Stimulated activated CD8-positive, alpha-beta memory T cell treated with anti-CD3 and anti-CD28 coated beads, Interleukin-15, amount 100 ng/mL, for 4 hours (primary cell): ENCODE data around the gene MCCC2.
"Not testable (repeated sequence)": the region's sequence is repeated elsewhere in the genome, so short reads cannot be mapped to it uniquely, and the experiment has no call there.

Source experiments
- DNase-seq, 2 donors: peaks; one replicate each; pipeline ENCODE4 v3.0.0-alpha.2; 2020; ENCODE audit warnings: low read depth in 2 of 2

MCCC2 gene

DNA sequence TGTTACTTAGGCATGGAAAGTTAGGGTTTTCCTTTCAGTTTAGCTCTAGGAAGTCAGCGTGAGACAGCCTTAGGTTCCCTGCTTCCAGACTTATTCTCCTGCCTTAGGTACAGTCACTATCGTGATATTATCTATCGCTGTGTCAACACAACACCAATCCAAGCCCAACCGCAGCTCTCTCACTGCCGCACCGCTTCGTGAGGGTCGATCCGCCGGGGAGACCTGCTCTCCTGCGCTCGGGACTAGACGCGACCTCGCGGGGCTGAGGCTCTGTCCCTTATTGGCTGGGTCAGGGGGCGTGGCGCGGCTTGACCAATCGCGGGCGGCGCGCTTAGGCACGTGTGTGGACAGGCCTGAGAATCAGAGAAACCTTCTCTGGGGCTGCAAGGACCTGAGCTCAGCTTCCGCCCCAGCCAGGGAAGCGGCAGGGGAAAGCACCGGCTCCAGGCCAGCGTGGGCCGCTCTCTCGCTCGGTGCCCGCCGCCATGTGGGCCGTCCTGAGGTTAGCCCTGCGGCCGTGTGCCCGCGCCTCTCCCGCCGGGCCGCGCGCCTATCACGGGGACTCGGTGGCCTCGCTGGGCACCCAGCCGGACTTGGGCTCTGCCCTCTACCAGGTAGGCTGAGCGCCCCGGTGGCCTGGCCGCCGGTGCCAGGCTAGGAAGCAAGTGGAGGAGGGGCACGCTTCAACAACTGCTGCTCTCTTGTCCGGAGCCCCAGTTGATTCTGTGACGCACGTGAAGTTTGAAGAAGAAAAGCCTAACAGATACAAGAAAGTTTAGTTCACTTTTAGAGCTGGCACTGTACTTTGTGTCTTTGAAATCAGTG, at the start of gene MCCC2:
TSS of gene MCCC2 (plus strand) at position 400 of the 825 bp plus-strand sequence. CDS start at position 486, 86 bp downstream.
- peak; percentile 91 to 92 for DNase-seq

DNA sequence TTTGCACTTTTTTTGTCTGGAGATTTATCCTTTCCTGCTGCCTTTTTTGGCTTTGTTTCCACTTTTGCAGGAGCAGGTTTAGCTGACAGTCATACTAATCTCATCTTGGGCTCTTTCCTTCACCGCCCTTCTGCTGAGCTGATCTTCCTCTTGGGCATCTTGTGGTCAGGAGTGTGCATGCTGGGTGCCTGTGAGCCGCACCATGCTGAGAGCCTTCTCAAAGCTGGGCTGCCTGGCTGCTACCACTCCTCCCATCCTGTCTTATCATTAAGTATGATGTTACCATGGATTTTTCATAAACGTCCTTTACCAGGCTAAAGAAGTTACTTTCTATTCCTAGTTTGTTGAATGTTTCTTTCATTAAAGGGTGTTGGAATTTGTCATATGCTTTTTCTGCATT, 49.5 kb upstream of the MCCC2 start:
- DNase-seq, result no peak

DNA sequence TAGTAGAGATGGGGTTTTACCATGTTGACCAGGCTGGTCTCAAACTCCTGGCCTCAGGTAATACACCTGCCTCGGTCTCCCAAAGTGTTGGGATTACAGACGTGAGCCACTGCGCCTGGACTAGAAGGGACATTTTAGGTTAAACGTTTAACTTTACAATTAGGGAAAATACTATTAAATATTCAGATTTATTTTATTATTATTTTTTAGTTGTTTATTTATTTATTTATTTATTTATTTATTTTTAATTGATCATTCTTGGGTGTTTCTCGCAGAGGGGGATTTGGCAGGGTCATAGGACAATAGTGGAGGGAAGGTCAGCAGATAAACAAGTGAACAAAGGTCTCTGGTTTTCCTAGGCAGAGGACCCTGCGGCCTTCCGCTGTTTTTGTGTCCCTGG, 36.3 kb upstream of the MCCC2 start:
- DNase-seq, result not testable (repeated sequence)

DNA sequence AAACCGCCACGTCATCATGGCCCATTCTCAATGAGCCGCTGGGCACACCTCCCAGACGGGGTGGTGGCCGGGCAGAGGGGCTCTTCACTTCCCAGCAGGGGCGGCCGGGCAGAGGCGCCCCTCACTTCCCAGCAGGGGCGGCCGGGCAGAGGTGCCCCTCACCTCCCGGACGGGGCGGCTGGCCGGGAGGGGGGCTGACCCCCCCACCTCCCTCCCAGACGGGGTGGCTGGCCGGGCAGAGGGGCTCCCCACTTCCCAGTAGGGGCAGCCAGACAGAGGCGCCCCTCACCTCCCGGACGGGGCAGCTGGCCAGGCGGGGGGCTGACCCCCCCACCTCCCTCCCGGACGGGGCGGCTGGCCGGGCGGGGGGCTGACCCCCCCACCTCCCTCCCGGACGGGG, 35.6 kb upstream of the MCCC2 start:
- not testable (repeated sequence) for DNase-seq

DNA sequence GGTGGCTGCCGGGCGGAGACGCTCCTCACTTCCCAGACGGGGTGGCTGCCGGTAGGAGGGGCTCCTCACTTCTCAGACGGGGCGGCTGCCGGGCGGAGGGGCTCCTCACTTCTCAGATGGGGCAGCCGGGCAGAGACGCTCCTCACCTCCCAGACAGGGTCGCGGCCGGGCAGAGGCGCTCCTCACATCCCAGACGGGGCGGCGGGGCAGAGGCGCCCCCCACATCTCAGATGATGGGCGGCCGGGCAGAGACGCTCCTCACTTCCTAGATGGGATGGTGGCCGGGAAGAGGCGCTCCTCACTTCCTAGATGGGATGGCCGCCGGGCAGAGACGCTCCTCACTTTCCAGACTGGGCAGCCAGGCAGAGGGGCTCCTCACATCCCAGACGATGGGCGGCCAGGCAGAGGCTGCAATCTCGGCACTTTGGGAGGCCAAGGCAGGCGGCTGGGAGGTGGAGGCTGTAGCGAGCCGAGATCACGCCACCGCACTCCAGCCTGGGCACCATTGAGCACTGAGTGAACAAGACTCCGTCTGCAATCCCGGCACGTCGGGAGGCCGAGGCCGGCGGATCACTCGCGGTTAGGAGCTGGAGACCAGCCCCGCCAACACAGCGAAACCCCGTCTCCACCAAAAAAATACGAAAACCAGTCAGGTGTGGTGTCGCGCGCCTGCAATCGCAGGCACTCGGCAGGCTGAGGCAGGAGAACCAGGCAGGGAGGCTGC, 35.0 kb upstream of the MCCC2 start:
- DNase-seq, result not testable (repeated sequence)

DNA sequence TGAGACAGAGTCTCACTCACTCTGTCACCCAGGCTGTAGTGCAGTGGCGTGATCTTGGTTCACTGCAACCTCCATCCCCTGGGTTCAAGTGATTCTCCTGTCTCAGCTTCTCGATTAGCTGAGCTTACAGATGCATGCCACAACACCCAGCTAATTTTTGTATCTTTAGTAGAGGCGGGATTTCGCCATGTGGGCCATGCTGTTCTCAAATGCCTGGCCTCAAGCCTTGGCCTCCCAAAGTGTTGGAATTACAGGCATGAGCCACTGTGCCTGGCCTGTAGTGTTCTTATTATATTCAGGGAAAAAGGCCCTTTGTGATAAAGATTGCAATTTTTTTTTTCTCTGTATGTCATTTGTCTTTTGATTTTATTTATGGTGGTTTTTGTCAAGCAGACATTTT, 24.0 kb upstream of the MCCC2 start:
- no peak for DNase-seq

DNA sequence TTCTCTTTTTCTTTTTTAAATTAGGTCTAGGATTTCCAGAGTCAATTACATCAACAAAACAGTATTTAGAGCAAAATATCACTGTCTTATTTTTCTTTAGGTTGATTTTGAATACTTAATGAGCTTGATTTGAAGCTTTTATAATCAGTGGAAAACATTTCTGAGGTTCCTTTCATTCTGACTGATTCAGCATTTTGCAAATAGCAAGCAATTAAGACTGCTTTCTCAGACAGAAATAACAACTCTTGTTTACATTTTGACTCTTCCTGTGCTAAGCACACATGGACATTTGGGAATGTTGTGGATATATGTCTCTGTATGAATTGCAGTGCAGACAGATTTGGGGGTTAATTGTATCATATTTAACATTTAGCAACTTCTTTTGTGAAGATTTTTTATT, 22.2 kb upstream of the MCCC2 start:
- DNase-seq, result no peak

DNA sequence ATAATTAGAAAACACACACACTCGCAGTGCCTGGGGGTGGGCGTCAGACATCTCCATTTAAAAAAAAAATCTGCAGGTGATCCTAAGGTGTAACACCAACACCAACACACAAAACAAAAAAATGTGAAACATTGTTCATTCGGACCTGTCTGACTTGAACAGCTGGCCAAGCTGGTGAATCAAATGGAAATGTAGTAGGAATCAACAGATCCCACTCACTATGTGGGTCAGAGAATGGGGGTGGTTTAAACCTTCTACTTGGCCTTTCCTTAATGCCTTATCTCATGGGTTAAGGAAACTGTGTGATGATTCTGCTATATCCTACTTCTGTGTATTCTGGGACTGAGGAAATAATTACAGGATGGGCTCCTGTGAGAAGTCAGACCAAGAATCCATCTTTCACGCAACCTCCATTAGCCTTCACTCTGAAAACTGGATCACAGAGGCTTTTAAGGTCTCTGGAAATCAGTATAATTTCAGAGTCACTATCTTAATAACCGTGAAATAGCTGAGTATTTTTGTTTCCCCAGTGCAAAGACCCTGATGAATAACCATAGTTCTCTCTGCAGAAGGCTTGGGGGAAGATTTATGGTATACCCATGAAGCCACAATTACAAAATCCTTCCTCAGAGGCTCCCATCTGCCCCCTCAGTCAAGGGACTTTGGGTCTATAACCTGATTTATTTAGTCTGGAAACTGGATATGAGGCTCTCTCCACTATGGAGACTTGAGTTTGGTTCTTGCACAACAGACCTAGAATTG, 17.2 kb upstream of the MCCC2 start:
- DNase-seq, result no peak

DNA sequence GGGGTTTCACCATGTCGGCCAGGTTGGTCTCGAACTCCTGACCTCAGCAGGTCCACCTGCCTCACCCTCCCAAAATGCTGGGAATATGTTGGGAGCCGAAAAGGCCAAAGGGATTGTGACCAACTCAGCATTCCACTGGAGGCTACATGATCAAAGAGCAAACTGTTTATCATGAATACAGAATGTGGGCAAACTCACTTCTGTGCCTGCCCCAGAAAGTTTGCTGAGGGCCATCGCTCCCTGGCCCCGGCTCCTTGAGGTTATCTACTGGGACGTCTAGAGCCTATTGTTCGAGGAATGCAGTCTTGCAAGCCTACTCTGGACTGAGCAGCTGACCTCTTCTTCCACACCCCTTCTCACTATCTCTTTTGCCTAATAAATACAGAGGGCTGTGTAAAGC, 15.3 kb upstream of the MCCC2 start:
- DNase-seq, result not testable (repeated sequence)

DNA sequence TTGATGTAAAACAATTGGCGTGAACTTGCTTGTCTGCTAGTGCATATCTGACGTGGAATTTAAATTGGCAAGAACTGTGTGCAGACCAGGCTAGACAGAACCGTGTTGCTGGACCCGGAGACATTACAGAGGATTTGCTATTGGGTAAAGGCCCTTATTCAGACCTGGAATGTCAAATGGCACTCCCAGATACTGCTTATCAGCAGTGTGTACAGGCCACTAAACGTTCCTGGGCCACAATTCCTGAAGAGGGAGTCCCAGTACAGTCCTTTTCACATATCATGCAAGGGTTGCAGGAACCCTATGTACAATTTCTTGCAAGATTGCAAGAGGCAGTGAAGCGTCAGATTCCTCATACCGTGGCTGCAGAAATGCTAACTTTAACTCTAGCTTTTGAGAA, 13.5 kb upstream of the MCCC2 start:
- no peak for DNase-seq

DNA sequence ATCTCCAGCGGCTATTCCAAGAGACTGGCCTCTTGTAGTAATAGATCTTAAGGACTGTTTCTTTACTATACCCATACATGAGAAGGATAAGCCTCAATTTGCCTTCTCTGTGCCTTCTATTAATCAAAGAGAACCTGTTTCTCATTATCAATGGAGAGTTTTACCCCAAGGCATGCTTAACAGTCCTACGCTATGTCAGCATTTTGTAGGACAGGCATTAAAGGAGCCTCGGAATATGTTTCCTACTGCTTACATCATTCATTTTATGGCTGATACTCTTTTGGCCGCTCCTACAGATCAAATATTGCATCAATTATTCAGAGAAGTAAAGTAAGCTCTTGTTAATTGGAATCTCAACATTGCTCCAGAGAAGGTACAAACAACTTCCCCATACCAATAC, 11.6 kb upstream of the MCCC2 start:
- DNase-seq, result not testable (repeated sequence)

DNA sequence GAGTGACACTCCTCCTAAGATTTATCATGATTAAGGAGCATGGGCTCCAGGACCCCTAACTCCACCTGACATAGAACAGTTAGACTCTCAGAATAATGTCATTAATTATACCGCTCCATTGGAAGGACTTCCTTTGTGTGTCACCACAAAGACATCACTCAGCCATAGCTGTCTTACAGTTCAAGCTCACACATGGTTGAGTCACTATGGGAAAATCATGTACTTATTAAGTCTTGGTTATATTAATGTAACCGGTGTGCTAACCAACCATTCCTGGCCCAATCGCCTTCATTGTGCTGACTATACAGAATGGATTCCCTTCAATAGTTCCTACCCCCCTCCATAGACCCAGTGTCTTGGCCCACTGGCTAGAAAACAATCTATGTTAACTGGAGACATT, 10.9 kb upstream of the MCCC2 start:
- DNase-seq, result no peak

DNA sequence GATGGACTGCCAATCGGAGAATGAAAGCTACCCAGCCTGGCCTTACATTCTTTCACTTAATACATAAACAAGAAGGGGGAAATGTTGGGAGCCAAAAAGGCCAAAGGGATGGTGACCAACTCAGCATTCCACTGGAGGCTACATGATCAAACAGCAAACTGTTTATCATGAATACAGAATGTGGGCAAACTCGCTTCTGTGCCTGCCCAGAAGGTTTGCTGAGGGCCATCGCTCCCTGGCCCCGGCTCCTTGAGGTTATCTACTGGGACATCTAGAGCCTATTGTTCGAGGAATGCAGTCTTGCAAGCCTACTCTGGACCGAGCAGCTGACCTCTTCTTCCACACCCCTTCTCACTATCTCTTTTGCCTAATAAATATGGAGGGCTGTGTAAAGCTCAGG, 9.3 kb upstream of the MCCC2 start:
- DNase-seq, result not testable (repeated sequence)

DNA sequence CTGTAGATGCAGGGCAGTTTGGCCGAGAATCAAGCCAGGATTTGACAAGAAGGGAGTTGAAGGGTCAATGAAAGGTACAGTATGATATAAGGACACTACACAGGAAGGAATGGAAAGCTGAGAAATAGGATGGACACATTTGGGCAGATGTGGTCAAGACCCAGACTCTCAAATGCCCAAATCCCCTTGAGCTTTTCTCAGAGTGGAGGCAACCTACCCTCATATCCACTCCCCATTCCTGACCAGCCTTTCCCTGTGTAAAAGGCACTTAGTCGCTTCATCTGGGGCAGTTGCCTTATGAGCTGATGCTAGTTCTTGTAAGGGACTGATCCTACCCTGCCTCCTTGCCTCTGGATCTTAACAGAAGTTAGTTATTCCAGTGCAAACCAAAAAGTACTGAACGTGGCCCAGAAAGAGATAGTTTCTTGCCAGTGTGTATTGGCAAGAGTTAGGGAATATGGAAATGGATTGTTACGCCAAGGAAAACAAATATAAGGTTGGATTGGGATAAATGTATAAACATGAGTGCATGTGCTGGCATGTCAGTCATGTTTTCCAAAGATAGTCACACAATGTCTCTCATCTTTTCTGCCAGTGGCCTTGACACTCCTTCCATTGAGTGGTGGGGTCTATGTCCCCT, 4.1 kb upstream of the MCCC2 start:
- no peak for DNase-seq

DNA sequence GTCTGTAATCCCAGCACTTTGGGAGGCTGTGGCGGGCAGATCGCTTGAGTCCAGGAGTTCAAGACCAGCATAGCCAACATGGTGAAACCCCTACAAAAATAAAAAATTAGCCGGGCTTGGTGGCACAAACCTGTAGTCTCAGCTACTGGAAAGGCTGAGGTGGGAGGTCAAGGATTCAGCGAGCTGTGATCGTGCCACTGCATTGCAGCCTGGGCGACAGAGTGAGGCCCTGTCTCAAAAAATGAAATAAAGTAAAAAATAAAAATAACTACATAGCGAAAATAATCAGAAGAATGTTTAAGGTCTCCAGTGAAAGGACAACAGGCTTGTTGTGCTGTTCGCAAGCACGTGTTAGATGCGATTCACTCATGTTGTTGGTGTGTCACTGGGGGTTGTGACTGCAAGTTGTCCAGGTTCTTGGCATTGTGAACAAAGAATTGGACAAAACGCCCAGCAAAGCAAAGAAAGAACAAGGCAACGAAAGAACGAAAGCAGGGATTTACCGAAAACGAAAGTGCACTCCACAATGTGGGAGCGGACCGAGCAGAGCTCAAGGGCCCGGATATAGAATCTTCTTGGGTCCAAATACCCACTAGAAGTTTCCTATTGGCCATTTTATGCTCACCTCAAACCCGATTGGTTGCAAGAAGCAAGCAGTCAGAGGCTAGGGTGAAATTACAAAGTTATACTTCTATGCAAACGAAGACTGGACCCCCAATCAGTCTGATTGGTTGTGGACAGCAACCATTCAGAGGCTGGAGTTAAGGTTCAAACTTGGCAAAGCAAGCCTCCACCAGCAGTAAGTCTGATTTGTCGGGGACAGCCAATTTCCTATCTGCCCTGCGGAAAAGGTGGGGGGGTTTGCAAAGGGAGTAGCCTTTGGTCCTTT, 844 bp upstream of the MCCC2 start:
- DNase-seq, result no peak

DNA sequence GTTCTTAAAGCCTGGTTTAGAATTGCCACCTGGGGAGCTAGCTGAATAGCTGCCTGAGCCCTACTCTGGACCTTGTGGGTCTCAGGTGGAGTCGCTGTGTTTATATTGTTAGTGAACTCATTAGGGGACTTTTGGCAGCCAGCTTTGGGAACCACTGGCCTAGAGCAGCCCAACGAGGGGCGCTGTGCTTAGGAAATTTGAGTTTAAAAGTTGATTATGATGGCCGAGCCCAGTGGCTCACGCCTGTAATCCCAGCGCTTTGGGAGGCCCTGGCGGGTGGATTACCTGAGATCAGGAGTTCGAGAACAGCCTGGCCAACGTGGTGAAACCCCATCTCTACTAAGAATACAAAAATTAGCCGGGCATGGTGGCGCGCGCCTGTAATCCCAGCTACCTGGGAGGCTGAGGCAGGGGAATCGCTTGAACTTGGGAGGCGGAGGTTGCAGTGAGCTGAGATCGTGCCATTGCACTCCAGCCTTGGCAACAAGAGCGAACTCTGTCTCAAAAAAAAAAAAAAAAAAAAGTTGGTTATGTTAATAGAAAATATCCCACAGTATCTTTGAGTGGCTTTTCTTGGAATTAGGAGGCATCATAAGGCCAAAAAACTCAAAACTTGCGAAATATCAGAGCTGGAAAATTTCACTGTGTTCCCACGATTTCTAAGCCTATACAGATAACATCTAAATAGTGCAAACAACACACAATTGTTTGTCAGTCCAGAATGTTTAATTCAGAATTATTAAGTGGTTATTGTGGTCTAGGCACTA, 809 bp downstream of the MCCC2 start:
- DNase-seq, result no peak

DNA sequence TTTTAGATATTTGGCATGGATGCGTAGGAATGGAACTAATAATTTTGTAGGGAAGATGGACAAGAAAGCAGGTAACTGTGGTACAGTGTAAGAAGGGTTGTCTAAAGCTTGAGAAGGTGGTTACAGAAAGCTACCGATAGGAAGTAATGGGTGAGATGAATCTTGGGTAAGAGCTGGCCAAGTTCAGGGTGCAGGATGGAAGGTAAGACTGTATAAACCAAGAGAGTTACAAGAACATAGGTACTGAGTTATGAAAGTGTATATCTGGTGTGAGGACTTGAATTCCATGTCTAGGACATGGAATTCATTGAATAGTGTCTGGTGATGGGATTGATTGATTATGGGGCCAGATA, 1.4 kb downstream of the MCCC2 start:
- no peak for DNase-seq

DNA sequence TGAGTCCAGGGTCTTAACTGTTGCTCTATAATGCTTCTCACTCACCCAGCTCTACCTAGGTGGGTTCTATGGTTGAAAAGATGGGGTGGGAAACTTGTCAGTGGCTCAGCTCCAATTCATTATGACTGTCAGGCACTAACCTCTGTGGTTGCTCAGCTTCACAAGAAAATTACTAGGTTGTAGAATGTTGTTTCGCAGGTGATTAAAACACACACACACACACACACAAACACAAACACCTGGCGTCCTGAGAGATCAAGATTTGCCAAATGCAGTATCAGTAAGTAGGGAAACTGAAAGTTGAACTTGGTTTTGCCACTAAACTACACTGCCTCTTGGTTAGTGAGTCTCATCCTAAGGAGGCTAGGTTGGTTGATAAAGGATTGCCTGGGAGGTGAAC, 2.8 kb downstream of the MCCC2 start:
- no peak for DNase-seq

DNA sequence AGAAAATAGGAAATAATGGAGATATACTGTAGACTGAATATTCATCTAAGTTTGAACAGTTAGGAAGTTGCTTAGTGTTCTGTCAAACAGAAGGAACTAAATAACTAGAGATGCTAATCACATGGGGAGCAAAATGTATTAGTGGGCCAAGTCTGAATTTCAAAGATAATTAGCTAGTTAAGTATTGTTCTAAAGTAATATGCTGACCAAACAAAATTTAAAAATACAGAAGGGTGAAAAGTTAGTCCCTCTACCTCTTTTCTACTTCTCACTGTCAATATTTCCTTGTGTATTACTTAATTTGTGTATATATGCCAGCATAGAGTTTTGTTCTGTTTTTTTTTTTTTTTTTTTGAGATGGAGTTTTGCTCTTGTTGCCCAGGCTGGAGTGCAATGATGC, 4.0 kb downstream of the MCCC2 start:
- no peak for DNase-seq

DNA sequence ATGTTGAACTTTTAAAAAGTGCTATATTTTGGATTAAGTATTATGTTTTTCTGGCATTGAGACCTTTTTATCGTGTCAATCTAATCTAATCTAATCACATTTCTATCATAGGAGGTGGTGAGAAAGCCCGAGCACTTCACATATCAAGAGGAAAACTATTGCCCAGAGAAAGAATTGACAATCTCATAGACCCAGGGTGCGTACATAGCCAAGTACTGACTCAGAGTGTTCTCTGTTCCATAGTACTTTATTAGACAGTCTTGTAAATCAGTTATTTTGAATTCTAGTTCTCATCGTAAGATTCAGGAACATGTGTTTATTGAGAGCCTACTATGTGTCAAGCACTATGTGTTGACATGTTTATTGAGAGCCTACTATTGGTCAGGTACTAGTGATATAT, 9.0 kb downstream of the MCCC2 start:
- DNase-seq, result no peak
